GM19099 (cell line): Measurements from ENCODE around the gene SLC12A6.

Source experiments
- POLR2A ChIP-seq: IDR thresholded peaks from 3 replicates; pipeline ENCODE4 v1.6.1; 2011; ENCODE audit warnings: low read depth; ENCODE audit not compliant: insufficient read length; ENCODE audit errors: extremely low read depth

The SLC12A6 gene

GRCh38 chr15:34337557-34338306, at the start of gene SLC12A6:
TSS of gene SLC12A6 (minus strand) at chr15:34337781. CDS start at chr15:34336680, 1,101 bp downstream.
- TF ChIP-seq POLR2A = peak; percentile 82

DNA sequence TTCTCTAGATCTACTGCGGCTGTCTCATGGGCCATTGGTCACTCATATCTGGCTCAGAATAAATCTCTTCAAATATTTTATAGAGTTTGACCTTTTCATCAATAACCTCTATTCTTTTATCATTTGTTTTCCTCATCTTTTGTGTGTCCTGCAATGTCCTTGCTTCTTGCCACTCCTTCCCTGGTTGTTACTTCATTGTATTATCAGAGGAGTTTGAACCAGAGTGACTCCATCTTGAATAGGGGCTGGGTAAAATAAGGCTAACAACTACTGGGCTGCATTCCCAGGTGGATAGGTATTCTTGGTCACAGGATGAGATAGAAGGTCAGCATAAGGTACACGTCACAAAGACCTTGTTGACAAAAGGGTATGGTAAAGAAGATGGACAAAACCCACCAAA, 39.3 kb upstream of the SLC12A6 start:
- TF ChIP-seq POLR2A = no peak

DNA sequence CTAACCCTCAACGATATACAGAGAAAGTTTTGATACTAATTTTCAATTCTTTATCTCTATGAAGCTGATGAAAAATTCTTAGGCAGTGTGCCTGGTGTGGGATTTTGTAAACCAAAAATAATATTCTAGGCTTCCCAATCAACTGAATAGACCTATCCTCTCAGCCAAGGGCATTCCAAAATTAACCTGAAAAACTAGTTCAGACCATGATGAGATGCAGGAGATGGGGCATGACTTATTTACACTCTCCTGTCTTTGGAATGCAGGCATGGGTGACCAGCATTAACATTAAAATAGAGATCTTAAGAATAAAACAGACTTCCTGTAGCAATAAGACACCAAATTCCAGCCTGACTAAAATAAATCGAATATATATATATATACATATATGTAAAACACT, 37.2 kb upstream of the SLC12A6 start:
- TF ChIP-seq POLR2A = no peak

DNA sequence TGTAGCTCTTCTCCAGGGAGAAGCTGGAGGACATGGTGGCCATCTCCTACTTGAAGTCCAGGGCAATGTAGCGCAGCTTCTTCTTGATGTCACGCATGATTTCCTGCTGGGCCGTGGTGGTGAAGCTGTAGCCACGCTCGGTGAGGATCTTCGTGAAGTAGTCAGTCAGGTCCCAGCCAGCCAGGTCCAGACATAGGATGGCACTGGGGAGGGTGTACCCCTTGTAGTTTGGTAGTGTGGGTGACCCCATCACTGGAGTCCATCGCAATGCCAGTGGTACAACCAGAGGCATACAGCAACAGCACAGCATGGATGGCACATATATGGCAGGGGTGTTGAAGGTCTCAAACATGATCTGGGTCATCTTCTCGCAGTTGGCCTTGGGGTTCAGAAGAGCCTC, 36.4 kb upstream of the SLC12A6 start:
- no peak for TF ChIP-seq POLR2A

GRCh38 chr15:34370643-34371042, 33.1 kb upstream of the SLC12A6 start:
- no peak for TF ChIP-seq POLR2A

- no peak for TF ChIP-seq POLR2A
Measured at GRCh38 chr15:34370129-34370528, 32.5 kb upstream of the SLC12A6 start.

DNA sequence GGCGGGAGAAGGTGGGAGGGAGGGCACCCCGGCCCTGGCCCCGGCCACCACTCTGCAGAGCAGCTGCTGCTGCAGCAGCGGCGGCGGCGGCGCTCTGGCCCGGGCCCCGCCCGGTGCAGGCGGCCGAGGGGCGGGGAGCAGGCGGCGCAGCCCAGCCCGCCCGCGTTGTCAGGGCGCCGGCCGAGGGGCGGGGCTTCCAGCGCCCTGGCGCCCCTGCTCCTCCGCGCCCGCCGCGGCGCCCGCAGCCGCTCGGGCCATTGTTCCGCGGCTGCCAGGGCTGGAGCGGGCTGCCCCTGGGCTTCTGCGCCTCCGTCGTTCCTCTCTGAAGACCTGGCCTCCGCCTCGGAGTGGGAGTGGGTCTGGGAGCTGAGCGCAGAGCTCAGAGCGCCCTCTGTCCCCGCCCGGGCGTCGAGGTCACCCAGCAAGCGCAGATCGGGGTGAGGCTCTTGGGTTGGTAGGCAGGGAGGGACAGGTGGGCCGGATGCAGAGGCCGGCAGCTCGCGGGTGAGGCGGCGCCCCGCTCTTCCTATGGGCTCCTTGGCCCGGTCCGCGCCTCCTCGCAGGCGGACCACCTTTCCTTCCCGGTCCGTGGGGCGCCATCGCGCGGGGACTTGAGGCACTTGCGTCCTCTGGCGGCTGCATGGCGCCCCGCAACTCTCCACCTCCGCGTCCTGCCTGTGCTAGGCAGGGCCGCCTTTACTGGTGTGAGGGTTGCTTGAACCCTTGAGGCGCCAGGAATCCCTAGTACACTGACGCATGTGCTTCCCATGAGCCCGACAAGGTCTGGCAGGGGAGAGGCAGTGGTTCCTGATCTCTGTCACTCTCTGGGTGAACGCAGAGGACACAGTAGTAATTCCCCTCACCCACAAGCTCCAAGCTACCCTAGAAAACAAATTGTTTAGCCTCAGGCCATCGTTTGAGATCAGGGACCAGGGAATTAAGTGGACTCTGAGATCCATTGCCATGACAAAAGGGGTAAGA, 29.8 kb upstream of the SLC12A6 start, which contains the start of gene LPCAT4:
Gene LPCAT4, minus strand, starts transcription at position 96 of the 981 bp plus-strand sequence. CDS start 96 bp downstream, outside the sequence.
- peak; percentile 88 for TF ChIP-seq POLR2A

DNA sequence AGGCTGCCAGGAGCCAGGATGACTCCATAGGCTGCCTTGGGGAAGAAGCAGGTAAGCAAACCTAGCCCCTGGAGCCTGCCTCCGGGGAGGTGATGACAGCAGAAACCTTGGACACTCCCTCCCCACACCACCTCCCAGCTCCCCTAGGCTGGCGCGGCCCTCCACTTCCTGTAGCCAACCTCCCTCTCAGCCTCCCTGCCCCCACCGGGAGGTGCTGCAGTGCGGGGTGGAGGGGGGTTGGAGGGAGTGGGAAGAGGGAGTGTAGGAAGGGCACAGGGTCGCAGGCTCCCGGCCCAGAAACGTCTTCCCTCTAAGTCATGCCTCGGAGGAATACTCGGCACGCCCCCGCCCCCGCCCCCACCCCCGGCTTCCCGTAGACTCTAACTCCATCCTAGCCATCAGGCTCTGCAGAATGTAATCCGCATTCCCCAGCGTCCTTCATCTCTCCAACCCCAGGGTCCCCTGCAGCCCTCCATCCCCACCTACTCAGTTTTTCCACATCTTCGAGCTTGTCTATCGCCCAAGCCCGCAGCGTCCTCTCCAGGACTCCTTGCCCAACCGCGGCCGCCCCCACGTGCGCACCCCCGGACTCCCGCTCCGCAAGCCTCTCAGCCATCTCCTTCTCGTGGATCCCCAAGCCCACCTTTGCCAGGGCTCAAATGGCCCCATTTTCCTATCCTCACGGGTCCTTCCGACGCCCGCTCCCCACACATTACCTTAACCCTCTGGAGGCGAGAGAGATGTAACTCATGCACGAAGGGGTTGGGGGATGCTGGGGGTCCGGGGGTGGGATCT, 28.9 kb upstream of the SLC12A6 start:
- no peak for TF ChIP-seq POLR2A

- no peak for TF ChIP-seq POLR2A
Measured at GRCh38 chr15:34365836-34366235, 28.3 kb upstream of the SLC12A6 start.

- no peak for TF ChIP-seq POLR2A
Measured at GRCh38 chr15:34365091-34365825, 27.7 kb upstream of the SLC12A6 start.

- no peak for TF ChIP-seq POLR2A
Measured at GRCh38 chr15:34364041-34364440, 26.5 kb upstream of the SLC12A6 start.

DNA sequence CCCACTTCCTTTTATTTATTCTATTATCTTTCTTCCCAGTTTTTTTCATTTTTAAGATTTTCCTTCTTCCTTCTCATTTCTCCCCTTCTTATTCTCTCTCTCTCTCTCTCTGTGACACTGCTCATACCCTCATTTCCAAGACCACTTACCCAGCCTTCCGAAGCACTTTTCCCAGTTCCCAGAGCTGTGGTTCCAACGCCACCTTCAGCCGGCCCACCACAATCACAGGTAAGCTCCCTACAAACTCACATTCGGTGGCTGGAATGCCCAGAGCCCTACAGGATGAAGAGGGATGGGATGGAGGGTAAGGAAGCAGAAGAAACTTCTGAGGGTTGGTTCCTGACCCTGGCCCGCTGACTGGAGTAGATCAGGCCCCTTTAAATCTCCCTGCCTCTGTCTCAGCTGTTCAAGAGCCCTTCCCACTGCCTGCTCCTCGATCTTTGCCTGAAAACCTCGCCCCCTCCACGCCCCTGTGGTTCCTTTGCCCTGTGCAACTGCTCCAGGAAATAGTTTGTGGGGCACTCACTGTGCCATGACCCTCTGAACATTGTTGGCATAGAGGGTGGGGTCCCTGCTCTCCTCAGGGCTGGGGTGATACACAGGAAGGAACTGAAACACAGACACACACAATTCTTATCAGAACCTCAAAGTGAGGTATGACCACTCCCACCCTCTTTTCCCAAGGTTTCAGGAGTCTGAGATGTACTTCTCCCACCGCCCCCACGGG, 24.6 kb upstream of the SLC12A6 start:
- no peak for TF ChIP-seq POLR2A

DNA sequence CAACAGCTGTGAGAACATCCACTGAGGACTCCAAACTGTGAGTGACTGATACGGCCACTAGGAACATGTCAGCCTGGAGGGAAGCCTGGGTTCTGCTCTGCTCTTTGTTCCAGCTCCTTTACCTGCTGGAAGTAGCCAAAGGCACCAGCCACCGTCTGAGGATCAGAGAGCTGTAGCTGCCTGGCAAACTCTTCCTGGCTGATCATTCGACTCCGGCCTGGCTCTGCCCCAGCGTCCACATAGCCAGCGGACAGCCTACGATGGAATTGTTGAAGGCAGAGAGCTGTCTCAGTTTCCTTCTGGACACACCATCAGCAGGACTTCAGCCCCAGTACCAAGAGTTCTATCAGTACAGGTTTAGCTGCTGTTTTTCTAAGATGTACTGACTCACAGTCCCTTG, 23.7 kb upstream of the SLC12A6 start:
- no peak for TF ChIP-seq POLR2A
